NCI-H2029 treated with DMSO at 0.1 percent for 48 hours (cell line): Measurements from ENCODE around the gene UAP1L1.

Experiments used
- DNase-seq: peaks from one replicate; lab custom pipeline; 2025; lab: John Stamatoyannopoulos, UW

The UAP1L1 gene

DNA sequence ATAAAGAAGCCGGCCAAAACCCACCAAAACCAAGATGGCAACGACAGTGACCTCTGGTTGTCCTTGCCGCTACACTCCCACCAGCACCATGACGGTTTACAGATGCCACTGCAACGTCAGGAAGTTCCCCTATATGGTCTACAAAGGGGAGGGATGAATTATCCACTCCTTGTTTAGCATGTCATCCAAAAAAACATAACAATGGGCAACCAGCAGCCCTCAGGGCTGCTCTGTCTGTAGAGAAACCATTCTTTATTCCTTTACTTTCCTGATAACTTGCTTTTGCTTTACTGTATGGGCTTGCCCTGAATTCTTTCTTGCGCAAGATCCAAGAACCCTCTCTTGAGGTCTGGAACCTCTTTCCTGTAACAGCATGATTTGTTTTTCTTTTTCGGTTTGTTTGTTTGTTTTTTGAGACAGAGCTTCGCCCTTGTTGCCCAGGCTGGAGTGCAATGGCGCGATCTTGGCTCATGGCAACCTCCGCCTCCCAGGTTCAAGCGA, 2.0 kb upstream of the UAP1L1 start:
- DNase-seq = no peak

DNA sequence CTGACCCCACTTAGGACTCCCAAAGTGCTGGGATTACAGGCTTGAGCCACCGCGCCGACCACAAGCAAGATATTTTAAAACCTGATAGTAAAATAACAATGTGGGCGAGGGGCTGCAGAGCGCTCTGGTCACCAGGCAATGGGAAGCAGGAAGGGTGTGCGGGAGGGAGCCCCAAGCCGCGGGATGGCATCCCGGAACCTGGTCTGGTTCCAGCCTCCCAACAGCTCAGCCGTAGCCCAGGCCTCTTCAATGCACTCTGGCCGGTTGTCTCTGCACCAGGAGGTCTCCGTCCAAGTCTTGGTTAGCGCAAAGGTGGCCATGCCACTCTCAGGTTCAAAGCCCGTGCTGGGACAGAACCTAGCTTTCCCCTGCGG, 694 bp upstream of the UAP1L1 start:
- no peak for DNase-seq

DNA sequence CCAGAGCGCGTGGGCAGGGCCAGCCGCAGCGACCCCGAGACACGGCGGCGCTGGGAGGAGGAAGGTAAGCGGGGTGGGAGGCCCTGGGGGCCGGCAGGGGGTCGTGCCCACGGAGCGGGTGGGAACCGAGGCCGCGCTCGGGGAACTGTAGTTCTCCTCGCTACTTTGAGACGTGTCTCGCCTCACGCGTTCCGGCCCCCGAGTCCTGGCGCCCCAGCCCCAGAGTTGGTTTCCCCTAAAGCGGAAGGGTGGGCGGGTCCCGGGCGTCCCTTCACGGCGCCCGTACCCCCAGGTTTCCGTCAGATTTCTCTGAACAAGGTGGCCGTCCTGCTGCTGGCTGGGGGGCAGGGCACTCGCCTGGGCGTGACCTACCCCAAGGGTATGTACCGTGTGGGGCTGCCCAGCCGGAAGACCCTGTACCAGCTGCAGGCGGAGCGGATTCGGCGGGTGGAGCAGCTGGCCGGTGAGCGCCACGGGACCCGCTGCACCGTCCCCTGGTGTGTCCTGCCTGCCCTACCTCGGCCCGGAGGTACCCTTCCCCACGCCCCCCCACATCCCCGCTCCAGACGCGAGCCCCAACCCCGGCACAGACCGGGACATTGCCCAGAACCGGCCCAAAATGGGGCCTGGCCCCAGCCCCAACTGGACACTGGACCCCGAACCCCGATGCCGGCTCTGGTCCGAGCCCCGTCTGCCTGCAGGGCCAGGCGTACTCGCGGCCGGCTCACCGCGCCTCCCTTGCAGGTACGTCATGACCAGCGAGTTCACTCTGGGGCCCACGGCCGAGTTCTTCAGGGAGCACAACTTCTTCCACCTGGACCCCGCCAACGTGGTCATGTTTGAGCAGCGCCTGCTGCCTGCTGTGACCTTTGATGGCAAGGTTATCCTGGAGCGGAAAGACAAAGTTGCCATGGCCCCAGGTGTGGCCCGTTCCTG, 709 bp downstream of the UAP1L1 start:
- no peak for DNase-seq

DNA sequence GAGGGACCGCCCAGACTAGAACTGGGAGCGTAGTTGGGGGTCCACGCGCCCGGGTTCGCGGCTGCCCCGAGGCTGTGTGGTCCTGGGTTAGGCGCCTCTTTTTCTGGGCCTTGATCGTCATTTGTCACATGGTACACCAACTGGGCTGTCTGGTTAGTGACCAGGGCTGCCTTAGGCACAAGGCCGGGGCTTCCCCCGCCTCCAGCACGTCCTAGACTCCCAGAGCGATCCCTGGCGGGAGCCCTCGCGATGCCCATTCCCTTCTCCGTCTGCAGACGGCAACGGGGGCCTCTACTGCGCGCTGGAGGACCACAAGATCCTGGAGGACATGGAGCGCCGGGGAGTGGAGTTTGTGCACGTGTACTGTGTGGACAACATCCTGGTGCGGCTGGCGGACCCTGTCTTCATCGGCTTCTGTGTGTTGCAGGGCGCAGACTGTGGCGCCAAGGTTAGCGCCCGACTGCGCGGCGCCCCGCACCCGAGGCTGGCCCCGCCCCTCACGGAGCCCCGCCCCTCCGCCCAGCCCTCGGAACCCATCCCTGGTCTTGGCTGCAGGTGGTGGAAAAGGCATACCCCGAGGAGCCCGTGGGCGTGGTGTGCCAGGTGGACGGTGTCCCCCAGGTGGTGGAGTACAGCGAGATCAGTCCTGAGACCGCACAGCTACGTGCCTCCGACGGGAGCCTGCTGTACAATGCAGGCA, 1.5 kb downstream of the UAP1L1 start:
- DNase-seq = no peak

DNA sequence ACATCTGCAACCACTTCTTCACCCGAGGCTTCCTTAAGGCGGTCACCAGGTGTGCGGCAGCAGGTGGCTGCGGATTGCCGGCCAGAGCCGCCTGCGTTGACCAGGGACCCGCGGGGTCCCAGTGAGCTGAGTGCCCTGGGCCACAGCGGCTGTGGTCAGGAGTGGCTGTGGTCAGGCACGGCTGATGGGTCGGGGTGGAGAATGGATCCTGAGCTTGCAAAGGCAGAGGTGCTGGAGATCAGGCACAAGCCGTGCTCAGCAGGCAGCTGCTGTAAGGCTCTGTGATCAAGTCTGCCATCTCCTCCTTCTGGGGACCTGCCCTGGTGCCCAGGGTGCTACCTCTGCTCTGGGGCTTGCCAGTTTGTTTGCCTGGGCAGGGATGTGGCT, 2.1 kb downstream of the UAP1L1 start:
- no peak for DNase-seq

DNA sequence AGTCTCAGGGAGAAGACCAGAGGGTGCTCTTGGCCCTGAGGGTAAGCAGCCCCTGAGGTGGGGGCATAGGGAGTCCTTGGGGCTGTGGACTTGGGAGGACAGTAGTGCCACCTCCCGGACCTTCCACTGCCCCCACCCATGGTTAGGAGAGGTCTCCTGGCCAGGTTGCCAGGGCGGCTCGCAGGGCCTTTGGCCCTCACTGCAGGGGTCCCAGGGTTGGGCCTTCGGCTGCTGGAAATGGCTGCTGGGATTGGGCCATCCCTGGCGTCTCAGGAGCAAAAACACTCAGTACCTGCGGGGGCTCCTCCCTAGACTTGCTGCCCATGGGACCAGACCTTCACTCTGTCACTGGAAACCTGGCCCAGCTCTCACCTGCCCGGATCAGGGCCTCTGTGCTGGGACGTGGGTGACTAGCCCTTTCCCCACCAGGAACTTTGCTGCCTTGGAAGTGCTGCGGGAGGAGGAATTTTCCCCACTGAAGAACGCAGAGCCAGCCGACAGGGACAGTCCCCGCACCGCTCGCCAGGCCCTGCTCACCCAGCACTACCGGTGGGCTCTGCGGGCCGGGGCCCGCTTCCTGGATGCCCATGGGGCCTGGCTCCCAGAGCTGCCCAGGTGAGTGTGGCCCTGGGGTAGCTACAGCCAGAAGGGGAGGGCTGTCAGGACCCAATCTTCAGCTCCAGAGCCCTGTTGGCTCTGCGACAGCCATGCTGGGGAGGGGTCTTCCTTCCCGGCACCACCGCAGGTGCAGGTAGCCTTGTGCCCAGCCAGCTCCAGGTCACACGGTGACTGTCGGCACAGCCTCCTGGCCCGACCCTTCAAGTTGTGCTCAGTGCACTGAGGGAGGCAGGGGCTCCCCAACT, 3.2 kb downstream of the UAP1L1 start:
- no peak for DNase-seq

DNA sequence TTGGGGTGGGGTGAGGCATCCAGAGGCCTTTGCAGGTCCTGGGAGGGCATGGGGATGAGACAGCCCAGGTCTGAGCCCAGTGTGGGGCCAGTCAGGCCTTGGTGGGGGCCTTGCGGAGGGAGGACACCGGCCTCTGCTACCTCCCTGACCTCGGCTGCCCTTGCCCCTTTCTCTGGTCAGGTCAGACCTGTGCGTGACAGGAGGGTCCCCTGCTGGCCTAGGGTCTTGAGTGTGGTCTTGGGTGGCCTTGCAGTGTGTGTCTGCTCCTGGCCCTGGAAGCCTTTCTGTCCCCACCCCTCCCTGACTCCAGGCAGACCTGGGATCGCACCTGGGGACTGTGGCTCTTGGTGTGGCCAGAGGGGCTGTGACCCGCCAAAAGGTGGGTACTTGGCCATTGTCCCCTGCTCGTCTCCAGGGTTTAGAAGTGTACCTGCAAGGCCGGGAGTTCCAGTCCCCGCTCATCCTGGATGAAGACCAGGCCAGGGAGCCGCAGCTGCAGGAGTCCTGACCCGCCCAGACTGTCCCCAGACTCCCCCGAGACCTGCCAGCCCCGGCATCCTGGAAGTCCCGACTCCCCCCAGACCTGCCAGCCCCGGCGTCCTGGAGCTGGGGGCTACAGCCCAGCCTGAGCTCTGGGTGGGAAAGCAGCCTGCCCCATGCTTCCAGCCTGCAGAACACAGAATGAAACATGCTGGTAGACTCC, 5.1 kb downstream of the UAP1L1 start:
- no peak for DNase-seq

DNA sequence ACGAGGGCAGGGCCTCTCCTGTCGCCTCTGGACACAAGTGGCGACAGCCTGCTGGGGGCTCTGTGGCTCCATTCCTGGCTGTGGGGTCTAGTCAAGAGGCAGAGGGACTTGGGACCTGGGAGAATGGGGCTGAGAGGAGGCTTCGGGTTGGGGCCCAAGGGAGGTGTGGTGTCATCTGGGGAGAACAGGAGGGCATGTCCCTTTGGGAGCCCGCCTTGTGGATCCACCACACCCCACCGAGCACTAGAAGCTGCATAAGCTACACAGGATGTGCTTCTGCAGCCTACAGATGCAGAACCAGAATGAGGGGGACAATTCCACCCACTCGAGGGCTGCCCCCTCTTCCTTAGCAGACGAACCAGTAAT, 5.6 kb downstream of the UAP1L1 start:
- no peak for DNase-seq

DNA sequence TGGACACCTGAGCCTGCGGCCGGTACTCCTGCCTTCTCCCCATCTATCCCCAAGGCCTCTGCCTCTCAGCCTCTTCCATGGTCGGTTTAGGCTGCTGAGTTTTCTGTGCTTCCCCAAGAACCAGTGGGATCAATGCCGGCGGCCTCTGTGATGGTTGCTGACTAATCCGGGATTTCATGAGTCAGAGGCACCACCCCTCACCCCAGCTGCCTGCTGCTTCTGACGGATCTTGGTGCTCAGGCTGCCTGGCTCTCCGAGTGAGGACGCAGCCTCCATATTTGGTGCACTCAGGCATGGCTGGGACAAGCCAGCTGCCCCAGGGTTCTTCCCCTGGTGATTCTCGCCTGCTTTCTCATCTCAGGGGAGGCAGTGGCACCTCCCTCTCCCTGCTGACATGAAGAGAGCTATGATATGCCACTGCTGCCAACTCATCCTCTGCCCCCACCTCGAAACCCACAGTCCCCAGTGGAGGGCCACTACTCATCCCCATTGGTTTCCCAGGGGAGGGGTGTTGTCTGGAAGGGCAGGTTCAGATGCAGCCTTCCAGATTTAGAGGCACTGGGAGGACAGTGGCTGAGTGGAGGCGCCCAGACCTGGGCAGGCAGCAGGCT, 6.2 kb downstream of the UAP1L1 start:
- no peak for DNase-seq

DNA sequence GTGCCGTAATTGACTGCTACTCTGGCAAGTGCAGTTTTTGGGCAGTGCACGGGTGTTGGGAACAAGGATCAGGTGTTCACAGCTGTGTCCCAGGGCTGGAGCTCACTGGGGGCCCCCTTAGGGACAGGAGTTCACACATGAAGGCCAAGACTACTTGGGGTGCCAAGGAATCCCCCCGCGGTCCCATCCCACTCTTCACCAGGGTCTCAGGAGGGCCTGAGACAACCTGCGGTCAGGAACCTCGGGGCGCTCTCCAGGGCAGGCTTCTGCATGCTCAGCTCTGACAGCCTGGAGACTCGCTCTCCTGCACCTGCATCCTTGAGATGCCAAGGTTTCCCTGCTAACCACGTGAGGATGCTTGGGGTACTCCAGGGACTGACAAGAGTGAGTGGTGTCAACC, 7.2 kb downstream of the UAP1L1 start:
- DNase-seq = no peak

DNA sequence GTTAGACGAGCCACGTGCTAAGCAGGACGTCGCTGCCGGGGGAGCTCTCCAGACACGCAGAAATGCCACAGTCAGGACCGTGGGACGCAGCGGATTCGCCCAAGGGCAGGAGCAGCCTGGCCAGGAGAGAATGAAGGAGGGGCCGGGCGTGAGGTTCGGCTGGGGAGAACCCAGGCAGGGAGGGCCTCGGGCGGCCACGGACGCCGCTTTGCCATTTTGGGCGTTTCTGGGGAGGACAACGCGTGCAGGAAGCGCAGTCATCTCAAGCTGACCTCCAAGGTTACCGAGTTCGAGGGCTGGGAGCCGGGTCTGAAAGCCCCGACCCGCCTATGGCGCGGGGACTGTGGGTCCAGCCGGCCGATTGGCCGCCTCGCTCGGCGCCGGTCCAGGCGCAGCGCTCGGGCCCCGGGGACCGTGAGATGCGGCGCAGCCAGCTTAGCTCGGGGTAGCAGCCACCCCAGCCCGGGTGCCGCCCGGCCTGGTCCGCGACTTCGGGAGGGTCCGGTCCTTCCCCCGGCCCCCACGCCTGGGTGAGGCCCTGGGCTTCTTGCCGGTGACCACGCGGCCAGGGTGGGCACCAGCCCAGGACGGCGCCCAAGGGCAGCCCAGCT, 8.7 kb downstream of the UAP1L1 start:
- no peak for DNase-seq

DNA sequence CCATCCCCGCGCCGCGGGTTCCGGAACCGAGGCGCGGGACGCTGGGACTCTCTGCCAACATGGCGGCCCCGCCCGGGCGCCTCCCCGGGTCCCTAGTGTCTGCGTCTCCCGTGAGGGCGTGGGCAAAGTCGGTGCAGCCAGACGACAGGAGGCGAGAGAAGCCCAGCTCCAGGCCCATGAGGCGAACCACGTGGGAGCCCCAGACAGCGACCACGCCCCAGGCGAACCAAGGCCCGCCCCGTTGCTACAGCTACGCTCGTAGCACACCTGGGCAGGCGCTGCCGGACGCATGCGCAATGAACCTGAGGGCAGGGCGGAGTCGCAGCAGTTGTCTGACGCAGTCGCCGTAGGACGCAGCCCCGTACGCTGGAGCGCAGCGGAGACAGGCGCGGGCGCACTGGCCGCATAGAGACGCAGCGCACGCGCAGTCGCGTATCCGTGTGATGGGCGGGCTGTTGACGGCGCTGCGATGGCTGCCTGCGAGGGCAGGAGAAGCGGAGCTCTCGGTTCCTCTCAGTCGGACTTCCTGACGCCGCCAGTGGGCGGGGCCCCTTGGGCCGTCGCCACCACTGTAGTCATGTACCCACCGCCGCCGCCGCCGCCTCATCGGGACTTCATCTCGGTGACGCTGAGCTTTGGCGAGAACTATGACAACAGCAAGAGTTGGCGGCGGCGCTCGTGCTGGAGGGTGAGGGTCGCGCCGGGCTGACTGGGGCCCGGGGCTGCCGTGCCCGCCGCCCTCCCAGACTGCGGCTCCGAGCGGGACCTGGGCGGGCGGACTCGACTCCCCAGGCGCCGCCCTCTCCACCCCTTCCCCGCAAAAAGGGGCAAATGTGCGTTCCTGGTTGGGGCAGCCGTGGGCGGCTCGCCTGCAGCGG, 9.5 kb downstream of the UAP1L1 start, which contains the start of gene MAN1B1:
Gene MAN1B1, plus strand, starts transcription at position 455 of the 878 bp plus-strand sequence. Its CDS starts 15 bp downstream, at position 470.
- DNase-seq = peak; percentile 90

DNA sequence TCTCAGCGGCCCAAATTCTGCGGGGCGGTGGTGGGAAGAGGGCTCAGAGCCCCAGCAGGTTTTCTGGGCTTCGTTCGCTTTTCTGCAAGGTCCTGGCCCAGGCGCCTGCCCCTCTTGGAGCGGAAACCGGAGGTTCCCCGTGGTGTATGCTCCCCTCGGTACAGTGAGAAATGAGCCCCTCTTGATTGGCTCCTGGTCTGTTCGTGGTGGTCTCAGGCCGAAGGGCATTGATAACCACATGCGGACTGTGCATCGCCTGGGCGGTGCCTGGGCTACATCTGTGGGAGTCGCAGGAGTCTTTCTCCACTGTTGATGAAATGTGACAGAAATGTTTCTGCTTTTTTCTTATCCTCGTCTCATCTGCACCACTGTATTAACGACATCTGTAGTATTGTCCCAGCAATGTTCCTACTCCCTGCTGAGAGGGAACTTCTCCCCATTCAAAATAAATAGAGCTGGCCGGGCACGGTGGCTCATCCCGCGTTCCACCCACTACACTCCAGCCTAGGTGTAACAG, 10.2 kb downstream of the UAP1L1 start:
- no peak for DNase-seq

DNA sequence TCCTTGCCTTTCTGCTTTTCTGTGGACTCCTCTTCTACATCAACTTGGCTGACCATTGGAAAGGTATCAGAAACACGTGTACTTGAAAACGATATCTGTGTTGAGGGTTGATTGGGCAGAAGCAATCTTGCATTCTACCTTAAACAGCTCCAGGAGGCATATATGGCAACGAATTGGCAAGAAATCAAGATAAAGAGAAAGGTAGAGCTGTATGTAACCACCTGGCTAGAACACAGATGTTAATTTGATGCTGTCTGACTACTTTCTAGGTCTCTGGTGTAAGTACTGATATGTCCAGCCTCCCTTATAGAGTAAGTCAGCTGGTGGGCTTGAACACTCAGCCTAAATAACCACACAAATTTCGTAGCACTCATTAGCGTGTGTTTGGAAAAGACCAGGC, 10.8 kb downstream of the UAP1L1 start:
- peak; percentile 7 for DNase-seq

DNA sequence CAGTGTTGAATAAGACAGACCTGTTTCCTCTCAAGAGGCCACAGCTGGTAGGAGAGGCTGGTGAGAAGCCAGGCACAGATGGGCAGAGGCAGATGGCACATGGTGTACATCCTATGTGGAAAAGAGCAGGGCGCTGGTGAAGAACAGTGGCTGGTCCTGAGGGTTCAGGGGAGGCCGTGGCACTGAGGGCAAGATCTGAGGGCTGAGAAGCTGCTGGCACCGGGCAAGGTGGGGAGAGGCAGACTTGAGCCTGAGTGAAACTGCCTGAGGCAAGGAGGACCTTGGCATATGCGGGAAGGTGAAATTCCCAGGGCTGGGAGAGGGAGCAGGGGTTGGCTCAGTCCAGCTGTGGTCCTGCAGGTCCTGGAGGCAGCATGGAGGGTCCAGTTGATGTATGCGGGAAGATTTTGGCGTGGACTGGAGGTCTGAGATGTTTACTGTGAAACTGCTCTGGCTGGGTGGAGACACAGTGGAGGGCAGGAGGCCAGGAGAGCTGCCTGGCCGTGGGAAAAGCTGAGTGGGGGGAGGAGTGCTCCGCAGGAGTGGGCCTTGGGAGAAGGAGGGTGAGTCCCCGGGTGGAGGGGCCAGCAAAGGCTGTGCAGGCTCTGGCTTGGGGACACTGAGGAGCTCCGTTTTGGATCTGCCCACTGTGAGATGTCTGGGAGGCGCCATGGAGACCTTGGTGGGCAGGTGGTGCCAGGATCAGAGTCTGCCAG, 12.1 kb downstream of the UAP1L1 start:
- no peak for DNase-seq

DNA sequence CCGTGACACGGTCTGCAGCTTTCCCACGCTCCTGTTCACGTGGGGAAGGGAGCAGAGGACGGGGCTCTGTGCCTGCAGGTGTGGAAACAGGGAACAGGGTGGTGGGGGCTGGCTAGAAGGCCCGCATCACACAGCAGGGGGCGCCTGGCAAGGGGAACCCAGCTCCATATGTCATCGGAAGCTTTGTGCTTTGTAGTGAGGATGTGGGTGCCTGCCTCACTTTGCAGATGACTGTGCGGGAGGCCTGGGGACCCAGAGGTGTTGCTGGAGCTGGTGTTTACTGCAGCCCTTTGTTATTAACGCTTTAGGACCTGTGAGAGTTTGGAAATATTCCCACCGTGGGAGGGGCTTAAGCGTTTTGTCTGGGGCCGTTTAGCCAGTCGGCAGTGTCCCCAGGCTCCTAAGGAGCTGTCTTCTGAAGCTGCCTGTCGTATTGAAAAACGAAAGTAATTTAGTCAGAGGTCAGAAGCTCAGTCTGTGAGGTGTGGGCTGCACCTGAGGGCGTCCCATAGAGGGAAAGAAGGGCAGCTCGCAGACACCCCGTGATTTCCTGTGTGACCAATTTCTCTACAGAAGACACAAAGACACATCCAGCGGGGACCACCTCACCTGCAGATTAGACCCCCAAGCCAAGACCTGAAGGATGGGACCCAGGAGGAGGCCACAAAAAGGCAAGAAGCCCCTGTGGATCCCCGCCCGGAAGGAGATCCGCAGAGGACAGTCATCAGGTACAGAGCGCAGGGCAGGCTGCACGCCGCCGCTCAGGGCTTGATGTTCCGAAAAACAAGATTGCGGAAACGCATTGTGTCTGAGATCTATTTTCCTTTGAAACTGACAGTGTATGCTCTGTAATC, 18.6 kb downstream of the UAP1L1 start:
- no peak for DNase-seq

DNA sequence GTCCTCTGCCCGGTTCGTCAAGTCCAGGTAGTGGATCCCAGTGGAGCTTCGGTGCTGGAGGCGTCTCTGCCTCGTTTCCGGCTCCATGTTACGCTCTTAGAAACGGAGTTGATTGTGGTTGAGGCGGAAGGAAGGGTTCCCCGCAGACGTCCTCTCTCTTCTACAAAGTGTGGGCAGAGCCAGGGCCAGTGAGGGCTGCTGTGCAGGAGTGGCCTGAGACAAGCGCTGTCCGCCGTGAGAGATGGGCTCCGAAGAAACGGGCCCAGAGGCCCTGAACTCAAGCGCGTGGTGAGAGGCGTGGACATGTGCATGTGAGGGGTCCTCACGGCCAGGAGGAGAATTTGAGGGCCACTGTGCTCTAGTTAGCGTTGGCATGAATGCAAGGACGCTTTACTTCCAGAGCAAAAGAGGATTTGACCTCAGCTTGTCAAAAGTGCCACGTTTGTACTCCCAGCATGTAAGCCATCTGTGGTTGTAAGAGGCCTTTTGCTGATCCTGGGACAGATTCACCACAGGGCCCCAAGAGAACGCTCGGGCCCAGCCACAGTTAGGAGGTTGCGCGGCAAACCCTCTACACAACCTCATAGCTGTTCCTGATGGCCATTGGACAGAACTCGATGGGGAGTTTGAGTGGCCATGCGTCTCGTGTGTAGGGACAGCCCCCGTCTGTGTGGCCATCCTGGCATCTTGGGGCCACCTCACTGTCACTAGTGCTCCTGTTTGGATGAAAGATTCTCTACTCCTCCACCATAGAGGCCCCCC, 19.6 kb downstream of the UAP1L1 start:
- no peak for DNase-seq
